Fibroblast of lung (primary cell): ENCODE results near the gene LSM7. TPM values are rescaled to one million over a fixed set of nuclear protein-coding genes. Genes with fewer than 3 reads are reported as not detected.

Source experiments
- DNase-seq, 2 donors: peaks; one replicate each; pipeline versions ENCODE4 v3.0.0 to v3.0.0-alpha.2; 2010; ENCODE audit warnings: low read depth in 2 of 2
- H2AFZ ChIP-seq: 2 replicates; pipeline ENCODE4 v1.5.1; 2012; ENCODE audit warnings: low read length, control low read depth, inconsistent platforms
- H3K27ac ChIP-seq: 2 replicates; pipeline ENCODE4 v1.5.1; 2011; ENCODE audit warnings: low read length, control low read depth; ENCODE audit not compliant: insufficient read depth
- H3K27me3 ChIP-seq: 2 replicates; pipeline ENCODE4 v1.5.1; 2011; ENCODE audit warnings: mild to moderate bottlenecking, low read length; ENCODE audit not compliant: control insufficient read depth, insufficient read depth
- H3K36me3 ChIP-seq: 2 replicates; pipeline ENCODE4 v1.5.1; 2011; ENCODE audit warnings: low read length; ENCODE audit not compliant: control insufficient read depth, insufficient read depth
- H3K4me1 ChIP-seq: 2 replicates; pipeline ENCODE4 v1.5.1; 2011; ENCODE audit warnings: low read length; ENCODE audit not compliant: control insufficient read depth, insufficient read depth; ENCODE audit errors: extremely low read depth
- H3K4me2 ChIP-seq: 2 replicates; pipeline ENCODE4 v1.5.1; 2011; ENCODE audit warnings: low read length, control low read depth; ENCODE audit not compliant: insufficient read depth; ENCODE audit errors: extremely low read depth
- H3K4me3 ChIP-seq, 4 experiments: fragments of 200-600 bp in 1 of 4; sonication (generic) in 1 of 4; replicated peaks in 1 of 4; 2 replicates each; pipeline ENCODE4 v1.5.1; 2011 to 2016; ENCODE audit warnings: low read length in 4 of 4, low read depth in 3 of 4, mild to moderate bottlenecking in 3 of 4, control low read depth in 2 of 4, inconsistent platforms in 1 of 4, mixed read lengths in 1 of 4; ENCODE audit not compliant: insufficient read depth in 1 of 4; ENCODE audit errors: control extremely low read depth in 1 of 4
- H3K79me2 ChIP-seq: 2 replicates; pipeline ENCODE4 v1.5.1; 2012; ENCODE audit warnings: mild to moderate bottlenecking, low read length, inconsistent platforms; ENCODE audit not compliant: control insufficient read depth, insufficient read depth
- H3K9ac ChIP-seq: 2 replicates; pipeline ENCODE4 v1.5.1; 2011; ENCODE audit warnings: mild to moderate bottlenecking, low read length, control low read depth; ENCODE audit not compliant: insufficient read depth
- H3K9me3 ChIP-seq: 2 replicates; pipeline ENCODE4 v1.5.1; 2012; ENCODE audit warnings: low read depth, low read length; ENCODE audit not compliant: control insufficient read depth, insufficient read depth
- H4K20me1 ChIP-seq: 2 replicates; pipeline ENCODE4 v1.5.1; 2011; ENCODE audit warnings: low read length; ENCODE audit not compliant: control insufficient read depth, insufficient read depth; ENCODE audit errors: extremely low read depth
- EZH2 ChIP-seq: IDR thresholded peaks from 2 replicates; pipeline ENCODE4 v1.5.1; 2012; ENCODE audit warnings: low read length, control low read depth, mild to moderate bottlenecking; ENCODE audit errors: missing control alignments
- polyA plus RNA-seq, 2 donors: library from polyadenylated mRNA; depleted of rRNA in 1 of 2; stranded (reverse) in 1 of 2; unstranded in 1 of 2; fragments of >200 nt; gene quantifications; 2 replicates each; pipeline ENCODE4 v1.2.1, GENCODE V29; 2011 to 2012; ENCODE audit warnings: missing spikeins in 1 of 2
- total RNA-seq: library from RNA; depleted of rRNA; stranded (reverse); fragments of >200 nt; gene quantifications from 2 replicates; pipeline ENCODE4 v1.2.1, GENCODE V29; 2014
- TF ChIP-seq, protein P1 (sequence below), 2 donors: IDR thresholded peaks in 1 of 2; conservative IDR thresholded peaks in 1 of 2; 1 replicate in 1 of 2; 2 replicates in 1 of 2; pipeline ENCODE4 v1.5.1; 2011 to 2012; ENCODE audit warnings: low read length in 2 of 2, control low read depth in 1 of 2, inconsistent platforms in 1 of 2, low read depth in 1 of 2, mild to moderate bottlenecking in 1 of 2

The LSM7 gene
- total and polyA plus RNA-seq, 2 donors (not counting 1 experiment from before 2014, with no cell fraction given) = 43.1 to 182 TPM

DNA sequence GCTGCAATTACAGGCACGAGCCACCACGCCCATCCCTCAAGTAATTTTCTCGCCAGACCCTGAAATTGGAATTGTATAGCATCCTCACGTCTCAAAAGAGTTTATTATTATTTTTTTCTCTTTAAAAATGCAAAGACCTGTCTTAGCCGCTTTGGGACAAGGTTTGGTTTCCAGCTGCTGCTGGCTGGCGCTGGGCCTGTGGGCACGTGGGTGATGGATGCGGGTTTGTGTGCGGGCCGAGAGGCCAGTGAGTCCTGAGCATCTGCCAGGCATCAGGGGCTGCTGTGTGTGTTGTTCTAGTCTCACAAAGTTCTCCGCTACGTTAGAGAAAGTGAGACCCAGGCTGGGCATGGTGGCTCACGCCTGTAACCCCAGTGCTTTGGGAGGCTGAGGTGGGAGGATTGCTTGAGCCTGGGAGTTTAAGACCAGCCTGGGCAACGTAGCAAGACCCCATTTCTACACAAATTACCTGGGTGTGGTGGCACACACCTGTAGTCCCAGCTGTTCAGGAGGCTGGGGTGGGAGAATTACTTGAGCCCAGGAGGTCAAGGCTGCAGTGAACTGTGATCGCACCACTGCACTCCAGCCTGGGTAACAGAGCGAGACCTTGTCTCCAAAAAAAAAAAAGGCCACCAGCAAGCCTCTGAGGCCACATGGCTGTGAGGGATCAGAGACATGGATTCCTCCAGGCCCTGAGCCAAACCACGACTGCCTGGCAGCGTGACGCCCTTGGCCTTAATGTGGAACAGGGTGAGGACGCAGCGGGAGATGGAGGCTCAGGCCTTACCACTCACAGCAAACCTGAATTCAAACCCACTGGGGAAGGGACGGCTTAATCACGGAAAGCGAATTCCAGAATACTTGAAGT, 27.0 kb upstream of the LSM7 start:
- Histone ChIP-seq H3K9me3 (no peaks in the 10 kb centered on the region), H3K4me2 (no peak overlapping the region), H3K27ac (no peak overlapping the region), H4K20me1 (no peaks in the 10 kb centered on the region), H3K4me3 (no peak overlapping the region), H3K9ac (no peak overlapping the region), H3K27me3 (peaks cover 4% of the 10 kb centered on the region), H3K36me3 (peaks cover 5% of the 10 kb centered on the region), H3K79me2 (no peaks in the 10 kb centered on the region), H3K4me1 (no peaks in the 10 kb centered on the region), H2AFZ (no peak overlapping the region)
- DNase-seq = peak; percentile 8 to 23
- TF ChIP-seq EZH2 = no peak
- TF ChIP-seq, protein P1, sequence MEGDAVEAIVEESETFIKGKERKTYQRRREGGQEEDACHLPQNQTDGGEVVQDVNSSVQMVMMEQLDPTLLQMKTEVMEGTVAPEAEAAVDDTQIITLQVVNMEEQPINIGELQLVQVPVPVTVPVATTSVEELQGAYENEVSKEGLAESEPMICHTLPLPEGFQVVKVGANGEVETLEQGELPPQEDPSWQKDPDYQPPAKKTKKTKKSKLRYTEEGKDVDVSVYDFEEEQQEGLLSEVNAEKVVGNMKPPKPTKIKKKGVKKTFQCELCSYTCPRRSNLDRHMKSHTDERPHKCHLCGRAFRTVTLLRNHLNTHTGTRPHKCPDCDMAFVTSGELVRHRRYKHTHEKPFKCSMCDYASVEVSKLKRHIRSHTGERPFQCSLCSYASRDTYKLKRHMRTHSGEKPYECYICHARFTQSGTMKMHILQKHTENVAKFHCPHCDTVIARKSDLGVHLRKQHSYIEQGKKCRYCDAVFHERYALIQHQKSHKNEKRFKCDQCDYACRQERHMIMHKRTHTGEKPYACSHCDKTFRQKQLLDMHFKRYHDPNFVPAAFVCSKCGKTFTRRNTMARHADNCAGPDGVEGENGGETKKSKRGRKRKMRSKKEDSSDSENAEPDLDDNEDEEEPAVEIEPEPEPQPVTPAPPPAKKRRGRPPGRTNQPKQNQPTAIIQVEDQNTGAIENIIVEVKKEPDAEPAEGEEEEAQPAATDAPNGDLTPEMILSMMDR (conservative IDR thresholded peaks at IDR 0.05 in 1 of 2, IDR thresholded peaks at IDR 0.05 in 1 of 2; ENCODE audit: low read depth in 1 of 2, low read length in 2 of 2) = no peak

DNA sequence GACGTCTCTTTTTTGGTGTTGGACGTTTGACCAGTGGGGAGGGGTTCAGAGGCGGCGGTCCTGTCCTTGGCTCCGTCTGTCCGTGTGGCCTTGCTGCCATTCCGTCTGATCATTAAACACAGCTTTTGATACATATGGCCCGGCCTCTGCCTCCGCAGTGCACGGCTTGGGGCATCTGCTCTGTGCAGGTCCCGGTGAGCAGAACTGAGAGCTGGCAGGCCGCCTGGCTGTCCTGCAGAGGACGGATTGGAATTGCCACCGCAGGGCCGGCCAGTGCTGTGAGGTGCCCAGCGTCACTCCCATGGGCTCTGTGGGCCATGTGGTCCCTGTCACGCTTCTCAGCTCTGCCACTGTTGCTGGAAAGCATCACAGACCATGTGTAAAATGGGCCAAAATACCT, 26.3 kb upstream of the LSM7 start:
- no peaks in the 10 kb centered on the region for H3K4me1 ChIP-seq
- H3K79me2 ChIP-seq = no peaks in the 10 kb centered on the region
- no peak overlapping the region for H3K4me3 ChIP-seq
- no peaks in the 10 kb centered on the region for H3K9me3 ChIP-seq
- H3K36me3 ChIP-seq = peaks cover 7% of the 10 kb centered on the region
- no peak for DNase-seq
- H2AFZ ChIP-seq = no peak overlapping the region
- no peak overlapping the region for H3K9ac ChIP-seq
- no peak overlapping the region for H3K4me2 ChIP-seq
- no peaks in the 10 kb centered on the region for H4K20me1 ChIP-seq
- H3K27me3 ChIP-seq = peaks cover under 1% of the 10 kb centered on the region
- TF ChIP-seq, protein P1 (conservative IDR thresholded peaks at IDR 0.05 in 1 of 2, IDR thresholded peaks at IDR 0.05 in 1 of 2; ENCODE audit: low read depth in 1 of 2, low read length in 2 of 2) = no peak
- TF ChIP-seq EZH2 = no peak
- no peak overlapping the region for H3K27ac ChIP-seq

DNA sequence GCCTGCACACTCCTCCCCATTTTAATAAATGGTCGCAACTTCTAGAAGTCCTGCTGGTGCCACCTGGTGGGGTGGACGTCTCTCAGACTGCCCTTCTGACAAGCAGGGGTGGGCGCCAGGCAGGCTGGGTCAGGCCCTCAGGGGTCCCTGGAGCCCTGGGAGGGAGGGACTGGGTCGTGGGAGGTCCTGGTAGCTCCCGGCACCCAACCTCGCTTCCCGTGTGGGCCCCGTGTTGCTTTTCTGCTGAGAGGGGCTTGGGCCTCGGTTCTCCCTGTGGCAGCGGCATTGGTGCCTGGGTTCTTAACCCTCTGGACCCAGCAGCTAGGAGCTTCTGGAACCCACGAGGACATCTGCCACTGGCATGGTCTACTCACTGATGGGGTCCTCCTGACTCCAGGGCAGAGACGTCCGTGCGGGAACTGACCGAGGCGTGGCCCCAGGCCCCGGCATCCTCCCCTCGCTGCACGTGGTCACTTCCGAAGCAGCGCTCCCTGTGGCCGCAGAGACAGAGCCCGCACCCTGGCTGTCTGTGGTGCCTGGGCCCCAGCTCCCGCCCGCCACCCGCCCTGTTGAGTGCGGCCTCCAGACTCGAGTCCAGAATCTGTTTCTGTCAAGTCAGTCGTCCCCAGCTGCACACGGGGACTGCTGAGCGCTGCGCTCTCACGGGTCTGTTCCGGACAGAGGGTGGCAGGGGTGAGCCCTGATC, 25.7 kb upstream of the LSM7 start:
- H3K36me3 ChIP-seq = peaks cover 7% of the 10 kb centered on the region
- TF ChIP-seq EZH2 = no peak
- TF ChIP-seq, protein P1 (conservative IDR thresholded peaks at IDR 0.05 in 1 of 2, IDR thresholded peaks at IDR 0.05 in 1 of 2; ENCODE audit: low read depth in 1 of 2, low read length in 2 of 2) = no peak
- no peak overlapping the region for H2AFZ ChIP-seq
- no peaks in the 10 kb centered on the region for H3K27me3 ChIP-seq
- H3K9me3 ChIP-seq = no peaks in the 10 kb centered on the region
- H3K9ac ChIP-seq = no peak overlapping the region
- H3K4me1 ChIP-seq = no peaks in the 10 kb centered on the region
- H4K20me1 ChIP-seq = no peaks in the 10 kb centered on the region
- no peak for DNase-seq
- H3K79me2 ChIP-seq = no peaks in the 10 kb centered on the region
- no peak overlapping the region for H3K4me3 ChIP-seq
- no peak overlapping the region for H3K27ac ChIP-seq
- H3K4me2 ChIP-seq = no peak overlapping the region
